ENCODE data around the gene ARFRP1. TPM values are rescaled to one million over a fixed set of nuclear protein-coding genes. Genes with fewer than 3 reads are reported as not detected.
"Not testable (repeated sequence)": the region's sequence is repeated elsewhere in the genome, so short reads cannot be mapped to it uniquely, and the experiment has no call there.

Gene ARFRP1
- total RNA-seq, 6 experiments from 2014 or later: 16.0 to 22.2 (median 20.2) TPM

- Histone ChIP-seq H3K9me3 (no peaks in the 10 kb centered on the region), H3K36me3 (peaks cover 0 to 3% (median 0%) of the 10 kb centered on the region in 4 donors), H3K4me3 (no peak overlapping the region), H3K27me3 (no peaks in the 10 kb centered on the region), H3K4me1 (peaks cover 0 to 22% (median 8%) of the 10 kb centered on the region in 4 donors), H3K27ac (peak overlapping the region in 2 of 3 donors; percentile 32 to 91)
- TF ChIP-seq, protein P1, sequence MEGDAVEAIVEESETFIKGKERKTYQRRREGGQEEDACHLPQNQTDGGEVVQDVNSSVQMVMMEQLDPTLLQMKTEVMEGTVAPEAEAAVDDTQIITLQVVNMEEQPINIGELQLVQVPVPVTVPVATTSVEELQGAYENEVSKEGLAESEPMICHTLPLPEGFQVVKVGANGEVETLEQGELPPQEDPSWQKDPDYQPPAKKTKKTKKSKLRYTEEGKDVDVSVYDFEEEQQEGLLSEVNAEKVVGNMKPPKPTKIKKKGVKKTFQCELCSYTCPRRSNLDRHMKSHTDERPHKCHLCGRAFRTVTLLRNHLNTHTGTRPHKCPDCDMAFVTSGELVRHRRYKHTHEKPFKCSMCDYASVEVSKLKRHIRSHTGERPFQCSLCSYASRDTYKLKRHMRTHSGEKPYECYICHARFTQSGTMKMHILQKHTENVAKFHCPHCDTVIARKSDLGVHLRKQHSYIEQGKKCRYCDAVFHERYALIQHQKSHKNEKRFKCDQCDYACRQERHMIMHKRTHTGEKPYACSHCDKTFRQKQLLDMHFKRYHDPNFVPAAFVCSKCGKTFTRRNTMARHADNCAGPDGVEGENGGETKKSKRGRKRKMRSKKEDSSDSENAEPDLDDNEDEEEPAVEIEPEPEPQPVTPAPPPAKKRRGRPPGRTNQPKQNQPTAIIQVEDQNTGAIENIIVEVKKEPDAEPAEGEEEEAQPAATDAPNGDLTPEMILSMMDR (IDR thresholded peaks at IDR 0.05): no peak
- TF ChIP-seq POLR2A (IDR thresholded peaks at IDR 0.05): no peak
- WGBS (ENCODE audit: insufficient coverage, low coverage, low lambda C conversion rate, missing lambda C conversion rate): 80% methylated on average over 2 of the region's 18 CpGs
- DNase-seq (peak in 1 of 3 donors; percentile 21), ATAC-seq (no peak)
- intact Hi-C loops (cut with DNase I): no loop called here
Measured at GRCh38 chr20:63733579-63734081, 25.9 kb upstream of the ARFRP1 start.

GRCh38 chr20:63733117-63733516 lies 25.3 kb upstream of the ARFRP1 start:
- no peak for TF ChIP-seq POLR2A (IDR thresholded peaks at IDR 0.05)
- TF ChIP-seq, protein P1 (IDR thresholded peaks at IDR 0.05): no peak
- Histone ChIP-seq H3K27ac (no peak overlapping the region), H3K4me1 (peaks cover 0 to 27% (median 11%) of the 10 kb centered on the region in 4 donors), H3K9me3 (no peaks in the 10 kb centered on the region), H3K36me3 (peaks cover 0 to 3% (median 0%) of the 10 kb centered on the region in 4 donors), H3K4me3 (no peak overlapping the region), H3K27me3 (no peaks in the 10 kb centered on the region)
- DNase-seq (peak in 1 of 3 donors; percentile 21), ATAC-seq (no peak)
- WGBS (ENCODE audit: insufficient coverage, low coverage, low lambda C conversion rate, missing lambda C conversion rate): no CpG with 5 or more reads among the region's 13 CpGs
- intact Hi-C loops (cut with DNase I): no loop called here

- Histone ChIP-seq H3K4me1 (peaks cover 0 to 34% (median 14%) of the 10 kb centered on the region in 4 donors), H3K27ac (no peak overlapping the region), H3K4me3 (no peak overlapping the region), H3K36me3 (peaks cover 0 to 3% (median 0%) of the 10 kb centered on the region in 4 donors), H3K27me3 (no peaks in the 10 kb centered on the region), H3K9me3 (no peaks in the 10 kb centered on the region)
- DNase-seq (peak in 1 of 3 donors; percentile 25), ATAC-seq (no peak)
- no peak for TF ChIP-seq POLR2A (IDR thresholded peaks at IDR 0.05)
- TF ChIP-seq, protein P1 (IDR thresholded peaks at IDR 0.05): no peak
- intact Hi-C loops (cut with DNase I): no loop called here
- WGBS (ENCODE audit: insufficient coverage, low coverage, low lambda C conversion rate, missing lambda C conversion rate): 82% methylated on average over 33 of the region's 38 CpGs
Measured at GRCh38 chr20:63732118-63733095, 24.6 kb upstream of the ARFRP1 start.

GRCh38 chr20:63731410-63731809 lies 23.6 kb upstream of the ARFRP1 start:
- 62% methylated on average over 5 of the region's 5 CpGs for WGBS (ENCODE audit: insufficient coverage, low coverage, low lambda C conversion rate, missing lambda C conversion rate)
- DNase-seq: no peak
- peaks cover 0 to 3% (median 0%) of the 10 kb centered on the region in 4 donors for H3K36me3 ChIP-seq
- no peak for ATAC-seq
- intact Hi-C loops (cut with DNase I): no loop called here
- peaks cover 0 to 44% (median 14%) of the 10 kb centered on the region in 4 donors for H3K4me1 ChIP-seq
- H3K27ac ChIP-seq: no peak overlapping the region
- TF ChIP-seq, protein P1 (IDR thresholded peaks at IDR 0.05): no peak
- TF ChIP-seq POLR2A (IDR thresholded peaks at IDR 0.05): no peak
- no peak overlapping the region for H3K4me3 ChIP-seq
- H3K27me3 ChIP-seq: no peaks in the 10 kb centered on the region
- H3K9me3 ChIP-seq: no peaks in the 10 kb centered on the region

GRCh38 chr20:63730189-63730733 lies 22.5 kb upstream of the ARFRP1 start:
- WGBS (ENCODE audit: insufficient coverage, low coverage, low lambda C conversion rate, missing lambda C conversion rate): 73% methylated on average over 13 of the region's 18 CpGs
- peaks cover 0 to 44% (median 14%) of the 10 kb centered on the region in 4 donors for H3K4me1 ChIP-seq
- H3K36me3 ChIP-seq; H3K4me3 ChIP-seq; H3K27me3 ChIP-seq; intact Hi-C loops (cut with DNase I); H3K27ac ChIP-seq; ATAC-seq; H3K9me3 ChIP-seq: not testable (repeated sequence)
- DNase-seq: peak in 1 of 3 donors; percentile 30

DNA sequence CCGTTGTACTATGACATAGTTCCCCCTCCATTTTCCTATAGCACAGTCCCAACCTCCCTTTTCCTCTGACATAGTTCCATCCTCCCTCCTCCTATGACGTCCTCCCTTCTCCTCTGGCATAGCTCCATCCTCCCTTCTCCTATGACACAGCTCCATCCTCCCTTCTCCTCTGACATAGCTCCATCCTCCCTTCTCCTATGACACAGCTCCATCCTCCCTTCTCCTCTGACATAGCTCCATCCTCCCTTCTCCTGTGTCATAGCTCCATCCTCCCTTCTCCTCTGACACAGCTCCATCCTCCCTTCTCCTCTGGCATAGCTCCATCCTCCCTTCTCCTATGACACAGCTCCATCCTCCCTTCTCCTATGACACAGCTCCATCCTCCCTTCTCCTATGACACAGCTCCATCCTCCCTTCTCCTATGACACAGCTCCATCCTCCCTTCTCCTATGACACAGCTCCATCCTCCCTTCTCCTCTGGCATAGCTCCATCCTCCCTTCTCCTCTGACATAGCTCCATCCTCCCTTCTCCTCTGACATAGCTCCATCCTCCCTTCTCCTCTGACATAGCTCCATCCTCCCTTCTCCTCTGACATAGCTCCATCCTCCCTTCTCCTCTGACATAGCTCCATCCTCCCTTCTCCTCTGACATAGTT lies 15.3 kb upstream of the ARFRP1 start:
- H3K27ac ChIP-seq; H3K36me3 ChIP-seq; ATAC-seq; H3K27me3 ChIP-seq; H3K4me3 ChIP-seq; DNase-seq; H3K9me3 ChIP-seq; intact Hi-C loops (cut with DNase I): not testable (repeated sequence)
- peaks cover 0 to 17% (median 3%) of the 10 kb centered on the region in 4 donors for H3K4me1 ChIP-seq
- WGBS (ENCODE audit: insufficient coverage, low coverage, low lambda C conversion rate, missing lambda C conversion rate): 63% methylated on average over 1 of the region's 2 CpGs

All from right lobe of liver (tissue), 6 donors.